ENCODE measurements around the gene KPNA3.

DNA sequence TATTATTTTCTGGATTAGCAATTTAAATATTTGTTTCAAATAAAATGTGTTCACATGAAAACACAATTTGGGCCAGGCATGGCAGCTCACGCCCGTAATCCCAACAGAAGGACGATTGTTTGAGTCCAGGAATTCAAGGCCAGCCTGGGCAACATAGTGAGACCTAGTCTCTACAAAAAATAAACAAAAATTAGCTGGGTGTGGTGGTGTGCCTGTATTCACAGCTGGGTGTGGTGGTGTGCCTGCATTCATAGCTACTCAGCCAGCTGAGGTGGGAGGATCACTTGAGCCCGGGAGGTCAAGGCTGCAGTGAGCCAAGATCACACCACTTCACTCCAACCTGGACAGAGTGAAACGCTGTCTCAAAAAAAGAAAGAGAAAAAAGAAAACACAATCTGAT, 46.4 kb downstream of the KPNA3 start:
- TF ChIP-seq, protein P1, sequence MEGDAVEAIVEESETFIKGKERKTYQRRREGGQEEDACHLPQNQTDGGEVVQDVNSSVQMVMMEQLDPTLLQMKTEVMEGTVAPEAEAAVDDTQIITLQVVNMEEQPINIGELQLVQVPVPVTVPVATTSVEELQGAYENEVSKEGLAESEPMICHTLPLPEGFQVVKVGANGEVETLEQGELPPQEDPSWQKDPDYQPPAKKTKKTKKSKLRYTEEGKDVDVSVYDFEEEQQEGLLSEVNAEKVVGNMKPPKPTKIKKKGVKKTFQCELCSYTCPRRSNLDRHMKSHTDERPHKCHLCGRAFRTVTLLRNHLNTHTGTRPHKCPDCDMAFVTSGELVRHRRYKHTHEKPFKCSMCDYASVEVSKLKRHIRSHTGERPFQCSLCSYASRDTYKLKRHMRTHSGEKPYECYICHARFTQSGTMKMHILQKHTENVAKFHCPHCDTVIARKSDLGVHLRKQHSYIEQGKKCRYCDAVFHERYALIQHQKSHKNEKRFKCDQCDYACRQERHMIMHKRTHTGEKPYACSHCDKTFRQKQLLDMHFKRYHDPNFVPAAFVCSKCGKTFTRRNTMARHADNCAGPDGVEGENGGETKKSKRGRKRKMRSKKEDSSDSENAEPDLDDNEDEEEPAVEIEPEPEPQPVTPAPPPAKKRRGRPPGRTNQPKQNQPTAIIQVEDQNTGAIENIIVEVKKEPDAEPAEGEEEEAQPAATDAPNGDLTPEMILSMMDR (conservative IDR thresholded peaks at IDR 0.05): no peak
- TF ChIP-seq EZH2 (IDR thresholded peaks at IDR 0.05; ENCODE audit: low read depth): no peak
